ENCODE data around the gene STAT3. TPM values are rescaled to one million over a fixed set of nuclear protein-coding genes. Genes with fewer than 3 reads are reported as not detected.

STAT3 gene
- total RNA-seq, 1 experiment from 2014 or later: 115 TPM

DNA sequence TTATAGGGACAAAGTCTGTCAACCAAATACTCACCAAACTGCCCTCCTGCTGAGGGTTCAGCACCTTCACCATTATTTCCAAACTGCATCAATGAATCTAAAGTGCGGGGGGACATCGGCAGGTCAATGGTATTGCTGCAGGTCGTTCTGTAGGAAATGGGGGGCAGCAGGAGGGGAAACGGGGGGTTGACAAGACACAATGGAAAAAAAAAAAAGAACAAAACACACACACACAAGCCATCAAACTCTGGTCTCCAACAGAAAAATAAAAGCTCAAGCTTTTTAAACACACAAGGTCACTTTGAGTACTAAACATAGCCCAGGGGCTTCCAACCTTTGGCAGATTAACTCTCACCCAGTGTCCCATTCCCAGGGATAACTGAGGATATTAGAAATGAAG is 71.5 kb downstream of the STAT3 start:
- H3K27me3 Mint-ChIP-seq (ENCODE audit: insufficient read depth, unreplicated experiment): no peaks in the 10 kb centered on the region
- intact Hi-C loops (cut with micrococcal nuclease): no loop called here
- POLR2A ChIA-PET: interaction anchor here (1.1 to 1.2 kb wide), 3 partner anchors 12 to 72 kb away, joined by 3 to 6 read pairs (median 4); partner anchors contain the start of gene STAT3
- peaks cover 95% of the 10 kb centered on the region for H3K36me3 Mint-ChIP-seq (ENCODE audit: insufficient read depth, unreplicated experiment)
- CTCF ChIA-PET: interaction anchor here (0.8 to 2.0 kb wide), 3 partner anchors 8 to 211 kb away, joined by 6 to 8 read pairs (median 8); no protein-coding TSS in a partner anchor
- H3K4me3 Mint-ChIP-seq (ENCODE audit: unreplicated experiment): no peak overlapping the region
- H3K9me3 Mint-ChIP-seq (ENCODE audit: unreplicated experiment): no peaks in the 10 kb centered on the region
- BruUV-seq (replicated peaks): no TSS peak
- no peak for DNase-seq (ENCODE audit: unreplicated experiment)
- TF ChIP-seq, protein P1, sequence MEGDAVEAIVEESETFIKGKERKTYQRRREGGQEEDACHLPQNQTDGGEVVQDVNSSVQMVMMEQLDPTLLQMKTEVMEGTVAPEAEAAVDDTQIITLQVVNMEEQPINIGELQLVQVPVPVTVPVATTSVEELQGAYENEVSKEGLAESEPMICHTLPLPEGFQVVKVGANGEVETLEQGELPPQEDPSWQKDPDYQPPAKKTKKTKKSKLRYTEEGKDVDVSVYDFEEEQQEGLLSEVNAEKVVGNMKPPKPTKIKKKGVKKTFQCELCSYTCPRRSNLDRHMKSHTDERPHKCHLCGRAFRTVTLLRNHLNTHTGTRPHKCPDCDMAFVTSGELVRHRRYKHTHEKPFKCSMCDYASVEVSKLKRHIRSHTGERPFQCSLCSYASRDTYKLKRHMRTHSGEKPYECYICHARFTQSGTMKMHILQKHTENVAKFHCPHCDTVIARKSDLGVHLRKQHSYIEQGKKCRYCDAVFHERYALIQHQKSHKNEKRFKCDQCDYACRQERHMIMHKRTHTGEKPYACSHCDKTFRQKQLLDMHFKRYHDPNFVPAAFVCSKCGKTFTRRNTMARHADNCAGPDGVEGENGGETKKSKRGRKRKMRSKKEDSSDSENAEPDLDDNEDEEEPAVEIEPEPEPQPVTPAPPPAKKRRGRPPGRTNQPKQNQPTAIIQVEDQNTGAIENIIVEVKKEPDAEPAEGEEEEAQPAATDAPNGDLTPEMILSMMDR (IDR thresholded peaks at IDR 0.05; ENCODE audit: unreplicated experiment): no peak
- H3K27ac Mint-ChIP-seq (ENCODE audit: low read depth, unreplicated experiment): no peak overlapping the region
- H3K4me1 Mint-ChIP-seq (ENCODE audit: insufficient read depth, unreplicated experiment): no peaks in the 10 kb centered on the region

DNA sequence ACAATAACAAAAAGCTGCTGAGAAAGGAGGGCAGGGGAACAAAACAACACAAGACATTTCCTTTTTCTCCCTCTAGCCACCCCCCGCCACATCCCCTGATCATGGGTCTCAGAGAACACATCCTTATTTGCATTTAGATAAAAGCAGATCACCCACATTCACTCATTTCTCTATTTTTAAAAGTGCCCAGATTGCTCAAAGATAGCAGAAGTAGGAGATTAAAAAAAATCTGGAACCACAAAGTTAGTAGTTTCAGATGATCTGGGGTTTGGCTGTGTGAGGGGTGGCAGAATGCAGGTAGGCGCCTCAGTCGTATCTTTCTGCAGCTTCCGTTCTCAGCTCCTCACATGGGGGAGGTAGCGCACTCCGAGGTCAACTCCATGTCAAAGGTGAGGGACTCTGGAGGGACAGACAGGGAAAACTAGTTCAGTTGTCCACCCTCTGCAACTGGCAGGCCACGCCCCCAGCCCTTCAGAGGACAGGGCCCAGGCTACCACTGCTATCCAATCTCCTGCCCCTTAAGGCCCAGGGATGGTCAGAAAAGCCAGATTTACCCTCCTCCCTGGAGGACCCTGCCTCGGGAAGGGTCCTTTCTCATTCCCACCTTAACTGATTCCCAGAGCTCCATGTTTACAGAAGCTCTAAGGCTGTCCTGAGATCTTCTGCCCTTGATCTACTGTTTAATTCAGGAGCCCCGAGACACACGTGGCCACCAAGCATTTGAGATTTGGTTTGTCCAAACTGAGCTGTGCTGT is 72.7 kb downstream of the STAT3 start:
- POLR2A ChIA-PET: interaction anchor here (0.6 to 1.2 kb wide), 4 partner anchors 13 to 158 kb away, joined by 3 to 4 read pairs (median 3); no protein-coding TSS in a partner anchor

DNA sequence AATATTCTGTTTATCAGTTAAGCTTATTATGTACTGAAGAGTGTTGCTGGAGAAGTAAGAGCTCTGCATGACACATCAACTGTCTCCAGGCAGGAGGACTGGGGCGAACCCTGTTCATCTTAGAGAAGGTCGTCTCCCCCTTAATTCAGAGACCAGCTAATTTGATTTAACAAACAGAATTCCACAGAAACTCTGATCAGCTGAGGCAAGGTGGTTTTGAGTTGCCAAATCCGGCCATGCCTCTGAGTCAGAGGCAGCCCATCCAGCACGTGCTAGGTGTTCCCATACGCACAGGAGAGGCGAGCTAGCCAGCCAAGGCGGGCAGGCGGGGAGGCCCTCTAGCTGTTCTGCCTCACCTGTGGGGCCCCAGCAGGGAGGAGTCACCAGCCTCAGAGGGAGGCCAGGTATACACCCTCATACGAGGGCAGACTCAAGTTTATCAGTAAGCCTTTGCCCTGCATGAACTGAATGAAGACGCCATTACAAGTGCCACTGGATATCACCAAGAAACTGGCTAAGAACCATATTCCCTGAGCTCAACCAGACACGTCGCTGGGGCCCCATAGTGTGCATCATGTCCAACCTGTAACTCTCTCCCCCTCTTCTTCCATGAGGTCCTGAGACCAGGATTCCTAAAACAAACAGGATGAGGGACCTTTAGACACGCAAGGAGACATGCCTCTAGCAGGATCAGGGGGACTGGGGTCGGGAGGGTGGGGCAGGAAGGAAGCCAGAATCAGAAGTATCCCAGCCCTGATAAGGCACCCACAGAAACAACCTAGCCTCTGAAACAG is 74.3 kb downstream of the STAT3 start:
- TF ChIP-seq, protein P1 (IDR thresholded peaks at IDR 0.05; ENCODE audit: unreplicated experiment): no peak
- Mint-ChIP-seq H3K36me3 (ENCODE audit: insufficient read depth, unreplicated experiment) (peaks cover 92% of the 10 kb centered on the region), H3K4me1 (ENCODE audit: insufficient read depth, unreplicated experiment) (no peaks in the 10 kb centered on the region), H3K9me3 (ENCODE audit: unreplicated experiment) (no peaks in the 10 kb centered on the region), H3K27me3 (ENCODE audit: insufficient read depth, unreplicated experiment) (no peaks in the 10 kb centered on the region), H3K27ac (ENCODE audit: low read depth, unreplicated experiment) (no peak overlapping the region), H3K4me3 (ENCODE audit: unreplicated experiment) (no peak overlapping the region)
- CTCF ChIA-PET: interaction anchor here (0.6 to 2.5 kb wide), 10 partner anchors 8 to 203 kb away, joined by 3 to 7 read pairs (median 3); no protein-coding TSS in a partner anchor
- intact Hi-C loops (cut with micrococcal nuclease): no loop called here
- POLR2A ChIA-PET: interaction anchor here (1.1 kb wide), 1 partner anchor 27 kb away, joined by 3 read pairs; no protein-coding TSS in a partner anchor
- DNase-seq (ENCODE audit: unreplicated experiment): peak; percentile 62
- BruUV-seq (replicated peaks): no TSS peak

More for the DNA sequence above, 72.7 kb downstream of the STAT3 start:
- Mint-ChIP-seq H3K27me3 (ENCODE audit: insufficient read depth, unreplicated experiment) (no peaks in the 10 kb centered on the region), H3K4me3 (ENCODE audit: unreplicated experiment) (no peak overlapping the region), H3K4me1 (ENCODE audit: insufficient read depth, unreplicated experiment) (no peaks in the 10 kb centered on the region), H3K36me3 (ENCODE audit: insufficient read depth, unreplicated experiment) (peaks cover 97% of the 10 kb centered on the region), H3K27ac (ENCODE audit: low read depth, unreplicated experiment) (no peak overlapping the region), H3K9me3 (ENCODE audit: unreplicated experiment) (no peaks in the 10 kb centered on the region)
- DNase-seq (ENCODE audit: unreplicated experiment): no peak
- BruUV-seq (replicated peaks): no TSS peak
- TF ChIP-seq, protein P1 (IDR thresholded peaks at IDR 0.05; ENCODE audit: unreplicated experiment): no peak
- CTCF ChIA-PET: interaction anchor here (2.0 kb wide), 1 partner anchor 212 kb away, joined by 8 read pairs; no protein-coding TSS in a partner anchor
- intact Hi-C loops (cut with micrococcal nuclease): no loop called here

DNA sequence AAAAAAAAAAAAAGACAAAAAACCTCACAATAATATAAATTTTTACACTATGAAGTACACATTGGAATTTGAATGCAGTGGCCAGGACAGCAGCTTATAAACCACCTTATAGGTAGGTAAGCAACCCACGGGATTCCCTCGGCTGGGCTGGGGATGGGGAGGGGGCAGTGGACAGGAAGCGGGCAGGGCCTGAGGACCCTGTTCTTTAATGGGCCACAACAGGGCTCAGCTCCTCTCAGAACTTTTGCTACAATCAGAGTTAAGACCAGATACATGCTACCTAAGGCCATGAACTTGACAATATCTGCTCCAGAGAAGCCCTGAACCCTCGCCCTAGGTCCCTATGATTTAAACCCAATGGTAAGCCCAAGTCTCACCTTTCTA is 74.9 kb downstream of the STAT3 start:
- Mint-ChIP-seq H3K27ac (ENCODE audit: low read depth, unreplicated experiment) (no peak overlapping the region), H3K27me3 (ENCODE audit: insufficient read depth, unreplicated experiment) (no peaks in the 10 kb centered on the region), H3K4me3 (ENCODE audit: unreplicated experiment) (no peak overlapping the region), H3K9me3 (ENCODE audit: unreplicated experiment) (no peaks in the 10 kb centered on the region), H3K36me3 (ENCODE audit: insufficient read depth, unreplicated experiment) (peaks cover 86% of the 10 kb centered on the region), H3K4me1 (ENCODE audit: insufficient read depth, unreplicated experiment) (no peaks in the 10 kb centered on the region)
- CTCF ChIA-PET: interaction anchor here (0.6 to 2.5 kb wide), 6 partner anchors 9 to 203 kb away, joined by 3 to 7 read pairs (median 3); no protein-coding TSS in a partner anchor
- TF ChIP-seq, protein P1 (IDR thresholded peaks at IDR 0.05; ENCODE audit: unreplicated experiment): no peak
- DNase-seq (ENCODE audit: unreplicated experiment): no peak
- BruUV-seq (replicated peaks): no TSS peak
- POLR2A ChIA-PET: interaction anchor here (1.1 kb wide), 2 partner anchors 24 to 26 kb away, joined by 3 read pairs; no protein-coding TSS in a partner anchor
- intact Hi-C loops (cut with micrococcal nuclease): no loop called here

Measured in MCF 10A (cell line).